Mesenchymal stem cell (in vitro differentiated cells and primary cell): ENCODE results near the gene POLR2H.
A peak's percentile ranks its signal among the peaks of the same experiment; 100 is the strongest.

Experiments used
- DNase-seq: peaks from one replicate; pipeline ENCODE4 v3.0.0-alpha.2; 2013
- H2AFZ ChIP-seq: one replicate; pipeline ENCODE4 v1.6.1; 2013; ENCODE audit warnings: low read depth, mild to moderate bottlenecking, control low read depth, inconsistent platforms, low read length, moderate library complexity
- H2AK5ac ChIP-seq: 2 replicates; pipeline ENCODE4 v1.6.1; 2013; ENCODE audit warnings: low read length, moderate library complexity, mild to moderate bottlenecking, inconsistent platforms; ENCODE audit not compliant: severe bottlenecking
- H2BK120ac ChIP-seq: one replicate; pipeline ENCODE4 v1.6.1; 2013; ENCODE audit warnings: low read depth, mild to moderate bottlenecking, inconsistent platforms, low read length, moderate library complexity
- H2BK12ac ChIP-seq, 2 experiments: one replicate each; pipeline ENCODE4 v1.6.1; 2013; ENCODE audit warnings: inconsistent platforms in 2 of 2, low read length in 2 of 2, mild to moderate bottlenecking in 2 of 2, moderate library complexity in 2 of 2, control low read depth in 1 of 2
- H2BK15ac ChIP-seq: one replicate; pipeline ENCODE4 v1.6.1; 2013; ENCODE audit warnings: mild to moderate bottlenecking, low read depth, inconsistent platforms; ENCODE audit not compliant: poor library complexity, severe bottlenecking
- H2BK5ac ChIP-seq: 2 replicates; pipeline ENCODE4 v1.6.1; 2013; ENCODE audit warnings: low read depth, mild to moderate bottlenecking, low read length, control low read depth, inconsistent platforms; ENCODE audit not compliant: poor library complexity, severe bottlenecking
- H3K14ac ChIP-seq, 2 experiments: one replicate each; pipeline ENCODE4 v1.6.1; 2013; ENCODE audit warnings: inconsistent platforms in 2 of 2, low read length in 2 of 2, control low read depth in 1 of 2, mild to moderate bottlenecking in 1 of 2, moderate library complexity in 1 of 2
- H3K18ac ChIP-seq, 2 experiments: one replicate each; pipeline ENCODE4 v1.6.1; 2013; ENCODE audit warnings: inconsistent platforms in 2 of 2, low read length in 2 of 2, control low read depth in 1 of 2, low read depth in 1 of 2, mild to moderate bottlenecking in 1 of 2
- H3K23ac ChIP-seq, 2 experiments: one replicate each; pipeline ENCODE4 v1.6.1; 2013; ENCODE audit warnings: inconsistent platforms in 2 of 2, low read length in 2 of 2, mild to moderate bottlenecking in 2 of 2, moderate library complexity in 2 of 2, control low read depth in 1 of 2
- H3K27ac ChIP-seq: 2 replicates; pipeline ENCODE4 v1.5.1; 2013; ENCODE audit warnings: mild to moderate bottlenecking, moderate library complexity, low read length, control low read depth, inconsistent platforms; ENCODE audit not compliant: poor library complexity, severe bottlenecking
- H3K27me3 ChIP-seq, 2 experiments: 2 replicates each; pipeline versions ENCODE4 v1.6.1 to v1.7.0; 2013; ENCODE audit warnings: low read length in 2 of 2, mild to moderate bottlenecking in 2 of 2, moderate library complexity in 2 of 2, control low read depth in 1 of 2, inconsistent platforms in 1 of 2; ENCODE audit not compliant: control insufficient read depth in 1 of 2, insufficient read depth in 1 of 2
- H3K36me3 ChIP-seq, 2 experiments: 2 replicates each; pipeline versions ENCODE4 v1.6.1 to v1.7.0; 2013; ENCODE audit warnings: low read length in 2 of 2, control low read depth in 1 of 2, inconsistent platforms in 1 of 2, low read depth in 1 of 2, mild to moderate bottlenecking in 1 of 2; ENCODE audit not compliant: insufficient read depth in 2 of 2, control insufficient read depth in 1 of 2
- H3K4ac ChIP-seq, 2 experiments: one replicate each; pipeline ENCODE4 v1.6.1; 2013; ENCODE audit warnings: inconsistent platforms in 2 of 2, low read length in 2 of 2, mild to moderate bottlenecking in 2 of 2, moderate library complexity in 2 of 2, control low read depth in 1 of 2, low read depth in 1 of 2
- H3K4me1 ChIP-seq: 2 replicates; pipeline ENCODE4 v1.6.1; 2013; ENCODE audit warnings: low read depth, low read length, control low read depth; ENCODE audit not compliant: control insufficient read depth, insufficient read depth
- H3K4me2 ChIP-seq: 2 replicates; pipeline ENCODE4 v1.6.1; 2013; ENCODE audit warnings: low read length, mild to moderate bottlenecking, inconsistent platforms; ENCODE audit not compliant: poor library complexity, severe bottlenecking
- H3K4me3 ChIP-seq, 2 experiments: 2 replicates each; pipeline versions ENCODE4 v1.5.1 to v1.7.0; 2013; ENCODE audit warnings: low read length in 2 of 2, mild to moderate bottlenecking in 2 of 2, control low read depth in 1 of 2, low read depth in 1 of 2; ENCODE audit not compliant: insufficient read depth in 1 of 2
- H3K79me1 ChIP-seq: replicated peaks from 2 replicates; pipeline ENCODE4 v1.6.1; 2013; ENCODE audit warnings: mild to moderate bottlenecking, control low read depth, low read length, inconsistent platforms; ENCODE audit not compliant: poor library complexity, severe bottlenecking
- H3K9ac ChIP-seq: 2 replicates; pipeline ENCODE4 v1.7.0; 2013; ENCODE audit warnings: mild to moderate bottlenecking, low read length, moderate library complexity
- H3K9me3 ChIP-seq: 2 replicates; pipeline ENCODE4 v1.7.0; 2013; ENCODE audit warnings: mild to moderate bottlenecking, low read length; ENCODE audit not compliant: control insufficient read depth
- H4K8ac ChIP-seq: one replicate; pipeline ENCODE4 v1.6.1; 2013; ENCODE audit warnings: inconsistent platforms, mild to moderate bottlenecking, low read length, moderate library complexity
- H4K91ac ChIP-seq: one replicate; pipeline ENCODE4 v1.6.1; 2013; ENCODE audit warnings: mild to moderate bottlenecking, low read length, inconsistent platforms
- WGBS: methylation state at CpG from one replicate; pipeline ENCODE4 v1.1.7; 2013; ENCODE audit warnings: mixed read lengths; 5-methylcytosine and 5-hydroxymethylcytosine counted together

Gene POLR2H

GRCh38 chr3:184357248-184358123, 4.0 kb upstream of the POLR2H start:
- H2BK15ac ChIP-seq, result no peak overlapping the region
- no peak overlapping the region for H2BK12ac ChIP-seq
- no peak overlapping the region for H2BK5ac ChIP-seq
- peaks cover 18% of the 10 kb centered on the region for H3K79me1 ChIP-seq
- H3K4me3 ChIP-seq, result no peak overlapping the region
- H2BK120ac ChIP-seq, result no peak overlapping the region
- H3K27ac ChIP-seq, result no peak overlapping the region
- H4K91ac ChIP-seq, result no peak overlapping the region
- no peak overlapping the region for H3K4me2 ChIP-seq
- no peaks in the 10 kb centered on the region for H3K27me3 ChIP-seq
- H2AFZ ChIP-seq, result no peak overlapping the region
- H3K23ac ChIP-seq, result no peak overlapping the region
- no peak overlapping the region for H3K4ac ChIP-seq
- peaks cover 33 to 58% of the 10 kb centered on the region in 2 experiments for H3K36me3 ChIP-seq
- H3K9me3 ChIP-seq, result no peaks in the 10 kb centered on the region
- DNase-seq, result no peak
- H3K9ac ChIP-seq, result no peak overlapping the region
- no peak overlapping the region for H4K8ac ChIP-seq
- H3K4me1 ChIP-seq, result peaks cover 19% of the 10 kb centered on the region
- no peak overlapping the region for H2AK5ac ChIP-seq
- H3K14ac ChIP-seq, result no peak overlapping the region
- H3K18ac ChIP-seq, result no peak overlapping the region
- 95% methylated on average over 24 of the region's 24 CpGs for WGBS

GRCh38 chr3:184358124-184358767, 3.3 kb upstream of the POLR2H start:
- no peak overlapping the region for H3K9ac ChIP-seq
- no peak overlapping the region for H3K4me3 ChIP-seq
- H3K23ac ChIP-seq, result no peak overlapping the region
- H4K91ac ChIP-seq, result no peak overlapping the region
- H3K4me2 ChIP-seq, result no peak overlapping the region
- no peaks in the 10 kb centered on the region for H3K27me3 ChIP-seq
- no peak overlapping the region for H3K4ac ChIP-seq
- H3K9me3 ChIP-seq, result no peaks in the 10 kb centered on the region
- H2BK5ac ChIP-seq, result no peak overlapping the region
- H2BK15ac ChIP-seq, result no peak overlapping the region
- no peak overlapping the region for H2BK12ac ChIP-seq
- H2AK5ac ChIP-seq, result no peak overlapping the region
- peaks cover 19% of the 10 kb centered on the region for H3K4me1 ChIP-seq
- H2BK120ac ChIP-seq, result no peak overlapping the region
- no peak overlapping the region for H2AFZ ChIP-seq
- H3K79me1 ChIP-seq, result peaks cover 18% of the 10 kb centered on the region
- H3K14ac ChIP-seq, result no peak overlapping the region
- H4K8ac ChIP-seq, result no peak overlapping the region
- no peak overlapping the region for H3K27ac ChIP-seq
- no peak for DNase-seq
- peaks cover 28 to 50% of the 10 kb centered on the region in 2 experiments for H3K36me3 ChIP-seq
- 91% methylated on average over 10 of the region's 12 CpGs for WGBS
- H3K18ac ChIP-seq, result no peak overlapping the region

- DNase-seq, result no peak
- Histone ChIP-seq H3K23ac (no peak overlapping the region), H3K9ac (no peak overlapping the region), H2AK5ac (no peak overlapping the region), H3K4ac (no peak overlapping the region), H2BK15ac (peak overlapping the region; percentile 26), H3K27ac (no peak overlapping the region), H3K36me3 (peaks cover 28 to 43% of the 10 kb centered on the region in 2 experiments), H2BK120ac (no peak overlapping the region), H2AFZ (no peak overlapping the region), H2BK12ac (no peak overlapping the region), H3K14ac (no peak overlapping the region), H2BK5ac (no peak overlapping the region), H4K91ac (no peak overlapping the region), H3K4me3 (no peak overlapping the region), H3K27me3 (no peaks in the 10 kb centered on the region), H4K8ac (no peak overlapping the region), H3K4me2 (no peak overlapping the region), H3K4me1 (peaks cover 21% of the 10 kb centered on the region), H3K79me1 (peaks cover 18% of the 10 kb centered on the region), H3K18ac (no peak overlapping the region), H3K9me3 (no peaks in the 10 kb centered on the region)
- WGBS, result 86% methylated on average over 13 of the region's 14 CpGs
Measured at GRCh38 chr3:184358921-184359350, 2.6 kb upstream of the POLR2H start.

- Histone ChIP-seq H3K18ac (no peak overlapping the region), H2BK12ac (no peak overlapping the region), H3K9me3 (no peaks in the 10 kb centered on the region), H3K23ac (no peak overlapping the region), H3K79me1 (peaks cover 18% of the 10 kb centered on the region), H3K27me3 (no peaks in the 10 kb centered on the region), H3K14ac (no peak overlapping the region), H3K9ac (no peak overlapping the region), H3K36me3 (peaks cover 30 to 38% of the 10 kb centered on the region in 2 experiments), H4K8ac (no peak overlapping the region), H2AFZ (no peak overlapping the region), H3K4me1 (peaks cover 23% of the 10 kb centered on the region), H3K4me2 (no peak overlapping the region), H3K4me3 (no peak overlapping the region), H2BK120ac (no peak overlapping the region), H2BK15ac (no peak overlapping the region), H2AK5ac (no peak overlapping the region), H3K4ac (peak overlapping the region in 1 of 2 experiments; percentile 2), H3K27ac (no peak overlapping the region), H4K91ac (no peak overlapping the region), H2BK5ac (no peak overlapping the region)
- 74% methylated on average over 8 of the region's 9 CpGs for WGBS
- no peak for DNase-seq
Measured at GRCh38 chr3:184359610-184360009, 1.9 kb upstream of the POLR2H start.
